ENCODE data around the gene FFAR4.

DNA sequence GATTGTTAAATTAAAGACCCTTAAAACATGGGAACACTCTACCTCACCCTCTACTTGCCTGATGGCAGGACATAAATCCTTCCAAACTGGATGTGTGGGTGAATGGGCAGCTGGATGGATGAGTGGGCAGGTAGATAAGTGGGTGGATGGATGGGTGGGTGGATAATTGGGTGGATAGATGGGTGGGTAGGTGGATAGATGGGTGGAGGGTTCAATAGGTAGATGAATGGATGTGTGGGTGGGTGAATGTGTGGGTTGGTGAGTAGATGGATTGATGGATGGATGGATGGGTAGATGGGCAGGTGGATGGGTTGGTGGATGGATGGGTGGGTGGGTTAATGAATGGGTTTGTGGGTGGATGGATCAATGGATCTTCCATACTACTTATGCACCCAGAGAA lies 18.9 kb upstream of the FFAR4 start:
- TF ChIP-seq POLR2A (IDR thresholded peaks at IDR 0.05) (no peak), EP300 (IDR thresholded peaks at IDR 0.05) (no peak)
